ENCODE measurements around the gene UNCX. TPM values are rescaled to one million over a fixed set of nuclear protein-coding genes. Genes with fewer than 3 reads are reported as not detected.

UNCX gene
- polyA plus RNA-seq (2011; rRNA removed): not detected in 2 replicates
- polyA minus RNA-seq (2011; rRNA and poly(A)+ RNA removed): not detected in 2 replicates

- no peak for TF ChIP-seq CTCF (IDR thresholded peaks at IDR 0.05; ENCODE audit: insufficient read depth, low read depth, low read length)
- Histone ChIP-seq H3K36me3 (ENCODE audit: control insufficient read depth, insufficient read depth, low read length) (no peaks in the 10 kb centered on the region), H3K27me3 (ENCODE audit: control insufficient read depth, insufficient read depth, low read length) (peaks cover 47% of the 10 kb centered on the region), H3K4me3 (ENCODE audit: low read depth, low read length) (no peak within 1 kb of the TSS)
- ChIA-PET POLR2A (no interaction called here), CTCF (no interaction called here)
- no peak for DNase-seq (ENCODE audit: low read depth)
Observed at GRCh38 chr7:1232623-1233332, at the start of gene UNCX. Gene UNCX (plus strand): TSS chr7:1232872. CDS start chr7:1233018, 146 bp downstream.

GRCh38 chr7:1187127-1187526 lies 45.5 kb upstream of the UNCX start:
- ChIA-PET CTCF (interaction anchor here (7.0 kb wide), 1 partner anchor 14 kb away, joined by 78 read pairs; no protein-coding TSS in a partner anchor), POLR2A (no interaction called here)
- peaks cover 8% of the 10 kb centered on the region; the same call in 1 of the 2 replicates for H3K27me3 ChIP-seq (ENCODE audit: control insufficient read depth, insufficient read depth, low read length)
- H3K36me3 ChIP-seq (ENCODE audit: control insufficient read depth, insufficient read depth, low read length): no peaks in the 10 kb centered on the region
- DNase-seq (ENCODE audit: low read depth): no peak
- no peak overlapping the region for H3K4me3 ChIP-seq (ENCODE audit: low read depth, low read length)
- no peak for TF ChIP-seq CTCF (IDR thresholded peaks at IDR 0.05; ENCODE audit: insufficient read depth, low read depth, low read length)

GRCh38 chr7:1188720-1189294 lies 43.9 kb upstream of the UNCX start:
- ChIA-PET POLR2A (no interaction called here), CTCF (interaction anchor here (1.2 to 7.0 kb wide), 2 partner anchors 11 to 16 kb away, joined by 4 to 78 read pairs; no protein-coding TSS in a partner anchor)
- H3K27me3 ChIP-seq (ENCODE audit: control insufficient read depth, insufficient read depth, low read length): peaks cover 8% of the 10 kb centered on the region; the same call in 1 of the 2 replicates
- TF ChIP-seq CTCF (IDR thresholded peaks at IDR 0.05; ENCODE audit: insufficient read depth, low read depth, low read length): no peak
- DNase-seq (ENCODE audit: low read depth): no peak
- no peaks in the 10 kb centered on the region for H3K36me3 ChIP-seq (ENCODE audit: control insufficient read depth, insufficient read depth, low read length)
- no peak overlapping the region for H3K4me3 ChIP-seq (ENCODE audit: low read depth, low read length)

- TF ChIP-seq CTCF (IDR thresholded peaks at IDR 0.05; ENCODE audit: insufficient read depth, low read depth, low read length): no peak
- H3K36me3 ChIP-seq (ENCODE audit: control insufficient read depth, insufficient read depth, low read length): no peaks in the 10 kb centered on the region
- POLR2A ChIA-PET: no interaction called here
- no peak overlapping the region for H3K4me3 ChIP-seq (ENCODE audit: low read depth, low read length)
- H3K27me3 ChIP-seq (ENCODE audit: control insufficient read depth, insufficient read depth, low read length): peaks cover 7% of the 10 kb centered on the region
- DNase-seq (ENCODE audit: low read depth): no peak
- CTCF ChIA-PET: interaction anchor here (0.8 to 4.5 kb wide), 4 partner anchors 13 to 241 kb away, joined by 3 to 53 read pairs (median 18); no protein-coding TSS in a partner anchor
Observed at GRCh38 chr7:1189986-1190772, 42.5 kb upstream of the UNCX start.

All from BJ (cell line).